Measurements from ENCODE around the gene SERP2. TPM values are rescaled to one million over a fixed set of nuclear protein-coding genes. Genes with fewer than 3 reads are reported as not detected.

Gene SERP2
- total and polyA plus RNA-seq, 2 donors (not counting 1 experiment from before 2014, with no cell fraction given): 0.43 TPM; not detected in 1

DNA sequence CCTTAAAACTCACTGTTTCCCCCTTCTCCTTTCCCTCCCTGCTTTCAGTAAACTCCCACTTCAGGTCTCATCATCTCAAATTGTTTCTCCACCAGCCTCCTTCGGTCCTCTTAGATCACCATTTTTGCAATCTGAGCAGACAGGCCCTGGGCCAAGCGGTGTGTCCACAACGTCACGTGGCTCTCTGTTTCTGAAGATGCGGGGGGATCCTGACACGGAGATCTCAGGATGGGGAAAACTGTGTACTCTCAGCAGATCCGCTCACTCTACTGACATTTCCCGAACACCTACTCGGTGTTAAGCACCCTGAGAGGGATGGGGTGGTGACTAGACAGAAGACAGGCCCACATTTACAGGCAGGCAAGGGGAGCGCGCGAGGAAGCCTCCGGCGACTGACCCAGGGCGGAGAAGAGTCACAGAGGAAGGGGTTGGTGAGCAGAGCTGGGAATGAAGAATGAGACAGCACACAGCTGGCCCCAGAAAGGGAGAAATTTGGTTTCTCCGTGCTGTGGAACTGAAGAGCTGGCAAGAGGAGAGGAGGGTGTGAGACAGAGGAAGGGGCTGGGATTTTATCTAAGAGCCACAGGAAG, 38.8 kb downstream of the SERP2 start:
- intact Hi-C loops (cut with micrococcal nuclease): no loop called here
- H3K9ac ChIP-seq (ENCODE audit: low read length): no peak overlapping the region
- CTCF ChIA-PET: no interaction called here
- Mint-ChIP-seq H3K4me1 (peaks cover 4% of the 10 kb centered on the region), H3K27ac (no peak overlapping the region), H3K4me3 (no peak overlapping the region), H3K9me3 (ENCODE audit: insufficient read depth) (no peaks in the 10 kb centered on the region), H3K27me3 (peaks cover 21% of the 10 kb centered on the region)
- TF ChIP-seq EZH2 (IDR thresholded peaks at IDR 0.05; ENCODE audit: borderline replicate concordance, insufficient read depth, low read depth, low read length, poor library complexity, severe bottlenecking): no peak
- TF ChIP-seq, protein P1, sequence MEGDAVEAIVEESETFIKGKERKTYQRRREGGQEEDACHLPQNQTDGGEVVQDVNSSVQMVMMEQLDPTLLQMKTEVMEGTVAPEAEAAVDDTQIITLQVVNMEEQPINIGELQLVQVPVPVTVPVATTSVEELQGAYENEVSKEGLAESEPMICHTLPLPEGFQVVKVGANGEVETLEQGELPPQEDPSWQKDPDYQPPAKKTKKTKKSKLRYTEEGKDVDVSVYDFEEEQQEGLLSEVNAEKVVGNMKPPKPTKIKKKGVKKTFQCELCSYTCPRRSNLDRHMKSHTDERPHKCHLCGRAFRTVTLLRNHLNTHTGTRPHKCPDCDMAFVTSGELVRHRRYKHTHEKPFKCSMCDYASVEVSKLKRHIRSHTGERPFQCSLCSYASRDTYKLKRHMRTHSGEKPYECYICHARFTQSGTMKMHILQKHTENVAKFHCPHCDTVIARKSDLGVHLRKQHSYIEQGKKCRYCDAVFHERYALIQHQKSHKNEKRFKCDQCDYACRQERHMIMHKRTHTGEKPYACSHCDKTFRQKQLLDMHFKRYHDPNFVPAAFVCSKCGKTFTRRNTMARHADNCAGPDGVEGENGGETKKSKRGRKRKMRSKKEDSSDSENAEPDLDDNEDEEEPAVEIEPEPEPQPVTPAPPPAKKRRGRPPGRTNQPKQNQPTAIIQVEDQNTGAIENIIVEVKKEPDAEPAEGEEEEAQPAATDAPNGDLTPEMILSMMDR (IDR thresholded peaks at IDR 0.05): no peak
- no peaks in the 10 kb centered on the region for H3K27me3 ChIP-seq (replicated peaks in 1 of 4; ENCODE audit: control extremely low read depth in 1 of 4, control insufficient read depth in 3 of 4, insufficient read depth in 4 of 4, low read length in 3 of 4)
- POLR2A ChIA-PET: interaction anchor here (0.7 kb wide), 1 partner anchor 70 kb away, joined by 3 read pairs; no protein-coding TSS in a partner anchor
- H3K4me1 ChIP-seq (ENCODE audit: control insufficient read depth in 2 of 2, insufficient read depth in 2 of 2, low read length in 2 of 2): no peaks in the 10 kb centered on the region
- DNase-seq: no peak
- ATAC-seq (ENCODE audit: low read depth): no peak
- no peaks in the 10 kb centered on the region for H4K20me1 ChIP-seq (ENCODE audit: control insufficient read depth, insufficient read depth, low read length, poor library complexity, severe bottlenecking)
- H2AFZ ChIP-seq (ENCODE audit: insufficient read depth, low read depth, low read length, poor library complexity, severe bottlenecking): no peak overlapping the region
- H3K4me3 ChIP-seq (ENCODE audit: control extremely low read depth in 1 of 5, extremely low read depth in 1 of 5, insufficient read depth in 1 of 5, low read depth in 2 of 5, low read length in 4 of 5): no peak overlapping the region
- no peak overlapping the region for H3K4me2 ChIP-seq (replicated peaks; ENCODE audit: low read depth, low read length, poor library complexity, severe bottlenecking)
- no peak overlapping the region for H3K27ac ChIP-seq (ENCODE audit: low read length in 2 of 2)
- WGBS (ENCODE audit: insufficient coverage): 88% methylated on average over 11 of the region's 16 CpGs
- peaks cover 0 to 3% (median 0%) of the 10 kb centered on the region in 3 donors for H3K9me3 ChIP-seq (ENCODE audit: control extremely low read depth in 1 of 3, control insufficient read depth in 2 of 3, insufficient read depth in 1 of 3, low read length in 2 of 3)
- H3K79me2 ChIP-seq (ENCODE audit: control insufficient read depth, insufficient read depth, low read length): no peaks in the 10 kb centered on the region
- H3K36me3 ChIP-seq (replicated peaks in 1 of 2; ENCODE audit: control extremely low read depth in 1 of 2, control insufficient read depth in 1 of 2, extremely low read depth in 1 of 2, insufficient read depth in 2 of 2, low read length in 1 of 2): no peaks in the 10 kb centered on the region

DNA sequence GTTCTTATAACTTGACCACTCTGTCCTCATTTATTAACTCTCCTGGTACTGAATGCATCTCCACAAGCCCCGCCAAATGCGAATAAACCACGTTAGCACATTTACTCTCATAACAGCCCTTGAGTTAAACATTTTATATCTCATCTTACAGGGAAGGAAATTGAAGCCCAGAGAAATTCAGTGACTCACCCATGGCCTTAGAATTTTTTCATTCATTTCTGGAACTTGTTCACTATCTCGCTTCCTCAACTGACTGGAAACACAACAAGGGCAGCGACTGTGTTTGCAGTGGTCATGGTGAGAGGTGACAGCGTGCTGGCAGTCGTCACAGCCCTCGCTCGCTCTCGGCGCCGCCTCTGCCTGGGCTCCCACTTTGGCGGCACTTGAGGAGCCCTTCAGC, 39.5 kb downstream of the SERP2 start:
- Histone ChIP-seq H3K79me2 (ENCODE audit: control insufficient read depth, insufficient read depth, low read length) (no peaks in the 10 kb centered on the region), H3K36me3 (replicated peaks in 1 of 2; ENCODE audit: control extremely low read depth in 1 of 2, control insufficient read depth in 1 of 2, extremely low read depth in 1 of 2, insufficient read depth in 2 of 2, low read length in 1 of 2) (no peaks in the 10 kb centered on the region), H2AFZ (ENCODE audit: insufficient read depth, low read depth, low read length, poor library complexity, severe bottlenecking) (no peak overlapping the region), H3K27ac (ENCODE audit: low read length in 2 of 2) (no peak overlapping the region), H3K4me2 (replicated peaks; ENCODE audit: low read depth, low read length, poor library complexity, severe bottlenecking) (no peak overlapping the region), H3K4me1 (ENCODE audit: control insufficient read depth in 2 of 2, insufficient read depth in 2 of 2, low read length in 2 of 2) (peaks cover 2 to 5% of the 10 kb centered on the region in 2 donors), H4K20me1 (ENCODE audit: control insufficient read depth, insufficient read depth, low read length, poor library complexity, severe bottlenecking) (no peaks in the 10 kb centered on the region), H3K9ac (ENCODE audit: low read length) (no peak overlapping the region), H3K4me3 (ENCODE audit: control extremely low read depth in 1 of 5, extremely low read depth in 1 of 5, insufficient read depth in 1 of 5, low read depth in 2 of 5, low read length in 4 of 5) (no peak overlapping the region), H3K9me3 (ENCODE audit: control extremely low read depth in 1 of 3, control insufficient read depth in 2 of 3, insufficient read depth in 1 of 3, low read length in 2 of 3) (peaks cover 0 to 3% (median 0%) of the 10 kb centered on the region in 3 donors), H3K27me3 (replicated peaks in 1 of 4; ENCODE audit: control extremely low read depth in 1 of 4, control insufficient read depth in 3 of 4, insufficient read depth in 4 of 4, low read length in 3 of 4) (no peaks in the 10 kb centered on the region)
- CTCF ChIA-PET: no interaction called here
- POLR2A ChIA-PET: no interaction called here
- no peak overlapping the region for H3K4me3 Mint-ChIP-seq
- DNase-seq (no peak), ATAC-seq (ENCODE audit: low read depth) (no peak)
- H3K4me1 Mint-ChIP-seq: peaks cover 11% of the 10 kb centered on the region
- intact Hi-C loops (cut with micrococcal nuclease): no loop called here
- TF ChIP-seq EZH2 (IDR thresholded peaks at IDR 0.05; ENCODE audit: borderline replicate concordance, insufficient read depth, low read depth, low read length, poor library complexity, severe bottlenecking): no peak
- TF ChIP-seq, protein P1 (IDR thresholded peaks at IDR 0.05): no peak
- 93% methylated on average over 11 of the region's 13 CpGs for WGBS (ENCODE audit: insufficient coverage)
- peaks cover 21% of the 10 kb centered on the region for H3K27me3 Mint-ChIP-seq
- H3K27ac Mint-ChIP-seq: no peak overlapping the region
- H3K9me3 Mint-ChIP-seq (ENCODE audit: insufficient read depth): no peaks in the 10 kb centered on the region

Measured in B cell (primary cell).